ENCODE measurements around the gene ZNF547.

Gene ZNF547

DNA sequence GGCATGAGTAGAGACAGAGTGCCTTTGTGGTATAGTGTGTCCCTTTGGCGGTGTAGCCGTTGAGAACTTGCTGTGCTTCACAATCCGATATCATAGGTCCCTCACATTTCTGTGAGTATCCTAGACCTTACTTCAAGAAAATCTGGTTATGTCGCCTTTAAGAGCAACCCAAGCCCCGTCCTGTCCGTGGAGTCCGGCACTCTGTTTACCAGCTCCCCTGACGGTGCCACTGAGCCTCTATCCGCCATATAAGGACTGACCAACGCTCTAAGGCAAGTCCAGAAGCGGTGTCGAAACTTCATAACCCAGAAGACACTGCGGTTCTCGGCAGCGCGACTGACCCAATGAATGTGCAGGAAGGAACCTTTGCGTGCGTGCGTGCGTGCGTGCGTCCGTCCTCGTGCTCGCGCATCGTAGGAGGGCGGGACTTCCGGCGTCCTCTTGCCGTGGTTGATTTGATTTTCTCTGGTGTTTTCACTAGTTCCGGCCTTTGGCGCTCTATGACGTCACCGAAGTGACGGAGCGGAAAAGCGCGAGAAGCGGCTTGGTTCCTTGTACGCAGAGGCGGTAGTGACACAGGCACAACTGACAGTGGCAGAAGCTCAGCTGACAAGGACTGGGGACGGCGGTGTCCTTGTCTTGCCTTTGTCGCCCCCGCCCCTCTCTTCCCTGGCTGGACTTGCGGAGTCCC, at the start of gene ZNF547, which contains the start of gene TRAPPC2B:
TSS of gene ZNF547 (plus strand) at position 555 of the 691 bp plus-strand sequence. CDS start 5,005 bp downstream, outside the sequence.
TSS of gene TRAPPC2B (plus strand) at position 555 of the 691 bp plus-strand sequence. CDS start 1,283 bp downstream, outside the sequence.
- peak; percentile 98 for DNase-seq (ENCODE audit: low spot score)

DNA sequence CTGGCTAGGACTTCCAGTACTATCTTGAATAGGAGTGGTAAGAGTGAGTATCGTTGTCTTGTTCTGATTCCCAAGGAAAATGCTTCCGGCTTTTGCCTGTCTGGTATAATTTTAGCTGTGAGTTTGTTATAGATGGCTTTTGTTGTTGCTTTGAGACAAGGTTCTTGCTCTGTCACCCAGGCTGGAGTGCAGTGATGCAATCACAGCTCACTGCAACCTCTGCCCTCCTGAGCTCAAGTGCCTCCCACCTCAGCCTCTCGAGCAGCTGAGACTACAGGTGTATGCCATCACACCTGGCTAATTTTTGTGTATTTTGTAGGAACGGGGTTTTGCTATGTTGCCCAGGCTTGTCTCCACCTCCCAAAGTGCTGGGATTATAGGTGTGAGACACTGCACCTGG, 49.2 kb upstream of the ZNF547 start:
- DNase-seq (ENCODE audit: low spot score) = no peak

DNA sequence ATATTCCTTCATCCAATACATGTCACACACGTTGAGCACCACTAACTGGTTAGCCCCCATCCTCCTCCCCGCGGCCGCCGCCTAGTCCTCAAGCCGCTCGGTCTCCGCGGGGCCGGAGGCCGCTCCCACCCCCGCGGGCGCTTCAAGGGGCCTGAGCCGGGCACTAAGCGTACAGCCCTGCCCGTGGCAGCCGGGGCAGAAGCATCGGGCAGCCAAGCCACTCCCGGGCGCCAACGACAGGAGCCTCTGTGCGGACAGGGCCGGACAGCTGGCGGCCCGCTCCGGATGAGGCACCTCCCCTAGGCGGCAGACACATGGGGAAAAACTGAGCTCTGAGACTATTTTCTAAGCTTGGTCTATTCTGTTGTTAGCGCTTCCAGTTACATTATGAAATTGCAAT, 45.8 kb upstream of the ZNF547 start:
- no peak for DNase-seq (ENCODE audit: low spot score)

GRCh38 chr19:57319869-57320179, 43.5 kb upstream of the ZNF547 start:
- DNase-seq (ENCODE audit: low spot score) = no peak

DNA sequence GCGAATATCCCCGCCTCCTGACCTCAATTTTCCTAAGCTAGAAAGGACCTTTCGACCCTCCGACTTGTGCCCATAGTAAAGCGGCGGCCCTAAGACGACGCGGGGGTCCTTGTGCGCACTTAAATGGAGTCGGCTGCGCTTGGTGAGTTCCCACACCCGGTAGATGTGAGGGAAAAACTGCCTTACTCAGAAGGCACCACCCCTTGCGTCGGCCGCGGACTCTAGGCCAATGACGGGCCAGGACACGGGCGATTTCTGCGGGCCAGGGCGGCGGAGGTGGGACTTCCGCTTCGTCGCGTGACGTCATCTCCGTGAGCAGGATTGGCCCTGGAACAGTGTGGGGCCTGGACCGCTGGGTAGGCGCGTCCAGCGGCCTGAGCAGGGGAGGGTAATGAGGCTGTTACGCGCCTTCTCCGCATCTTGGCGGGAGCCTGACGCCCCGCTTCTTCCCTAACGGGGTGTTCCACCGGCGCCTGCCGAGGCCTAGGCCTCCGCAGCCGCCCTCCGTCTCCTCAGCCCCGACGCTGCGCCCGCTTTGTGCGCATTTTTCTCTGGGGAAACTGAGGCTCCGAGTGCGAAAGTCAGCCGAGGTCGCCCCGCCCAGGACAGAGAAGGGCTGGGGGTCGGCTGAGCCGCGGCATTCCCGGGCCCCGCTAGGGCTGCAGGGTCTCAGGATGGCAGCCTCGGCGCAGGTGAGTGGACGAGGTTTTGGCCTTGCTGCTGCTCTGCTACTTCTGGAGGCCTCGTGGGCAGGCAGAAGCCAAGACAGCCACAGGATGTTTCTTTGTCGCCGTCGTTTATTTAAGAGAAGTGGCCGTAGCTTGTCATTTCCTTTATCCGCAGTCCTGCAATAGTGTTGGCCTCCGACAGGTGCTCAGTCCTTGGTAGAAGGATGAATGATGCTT, 42.9 kb upstream of the ZNF547 start, which contains the start of gene ZNF543:
TSS of gene ZNF543 (plus strand) at position 293 of the 905 bp plus-strand sequence. CDS start at position 675, 382 bp downstream.
- peak; percentile 95 for DNase-seq (ENCODE audit: low spot score)

DNA sequence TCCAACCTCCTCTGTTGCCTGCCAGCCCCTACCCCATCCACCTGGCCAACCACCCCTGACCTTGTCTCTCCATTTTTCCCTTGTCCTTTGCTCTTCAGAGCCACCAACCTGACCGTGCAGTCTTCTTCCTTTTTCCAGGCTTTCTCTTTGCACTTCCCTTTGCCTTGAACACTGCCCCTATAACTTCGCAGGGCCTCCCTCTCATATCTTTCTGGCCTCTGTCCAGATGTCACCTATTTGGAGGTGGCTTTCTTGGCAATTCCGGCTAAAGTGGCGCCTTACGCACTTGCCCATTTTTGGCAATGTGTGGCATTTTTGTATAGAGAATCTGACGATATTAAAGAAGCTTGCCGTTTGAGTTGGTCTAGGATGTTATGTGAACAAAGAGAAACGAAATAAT, 42.2 kb upstream of the ZNF547 start:
- no peak for DNase-seq (ENCODE audit: low spot score)

DNA sequence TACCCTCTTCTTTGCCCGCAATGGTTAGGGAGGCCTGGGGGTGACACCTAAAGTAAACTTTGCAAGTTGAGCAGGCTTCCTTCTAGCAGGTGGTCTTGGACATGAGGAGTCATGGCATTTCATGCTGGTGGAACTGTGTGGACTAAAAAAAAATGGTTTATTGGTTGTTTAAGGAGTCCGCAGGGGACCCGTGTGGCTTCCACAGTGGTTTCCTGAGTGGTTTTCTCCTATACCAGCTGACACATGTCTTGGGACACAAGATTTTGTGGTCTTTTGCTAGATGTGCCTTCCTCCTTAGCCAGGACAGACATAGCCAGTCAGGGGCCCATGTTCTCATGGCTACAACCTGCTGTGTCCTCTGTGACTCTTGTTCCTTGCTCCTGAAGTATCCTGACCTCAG, 41.6 kb upstream of the ZNF547 start:
- no peak for DNase-seq (ENCODE audit: low spot score)

DNA sequence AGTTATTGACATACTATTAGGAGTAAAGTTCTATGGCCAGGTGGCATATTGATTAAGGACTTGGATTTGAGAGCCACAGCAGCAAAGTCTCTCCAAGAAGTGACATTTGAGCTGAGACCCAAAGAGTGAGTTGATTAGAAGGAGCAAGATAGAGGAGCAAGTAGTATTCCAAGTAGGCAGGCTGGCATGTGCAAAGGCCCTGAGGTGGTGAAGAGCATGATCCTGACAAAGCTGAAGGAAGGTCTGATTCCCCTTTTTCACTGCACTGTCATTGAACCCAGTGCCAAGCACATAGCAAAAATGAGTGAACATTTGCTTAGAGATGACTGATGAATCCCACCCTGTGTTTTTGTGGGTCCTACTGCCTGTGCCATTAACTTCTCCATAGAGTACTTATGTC, 38.4 kb upstream of the ZNF547 start:
- no peak for DNase-seq (ENCODE audit: low spot score)

DNA sequence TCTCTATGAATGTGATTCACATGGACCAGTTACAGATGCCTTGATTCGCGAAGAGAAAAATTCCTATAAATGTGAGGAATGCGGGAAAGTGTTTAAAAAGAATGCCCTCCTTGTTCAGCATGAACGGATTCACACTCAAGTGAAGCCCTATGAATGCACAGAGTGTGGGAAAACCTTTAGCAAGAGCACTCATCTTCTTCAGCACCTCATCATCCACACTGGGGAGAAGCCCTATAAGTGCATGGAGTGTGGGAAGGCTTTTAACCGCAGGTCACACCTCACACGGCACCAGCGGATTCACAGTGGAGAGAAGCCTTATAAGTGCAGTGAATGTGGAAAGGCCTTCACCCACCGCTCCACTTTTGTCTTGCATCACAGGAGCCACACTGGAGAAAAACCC, 35.4 kb upstream of the ZNF547 start:
- DNase-seq (ENCODE audit: low spot score) = no peak

DNA sequence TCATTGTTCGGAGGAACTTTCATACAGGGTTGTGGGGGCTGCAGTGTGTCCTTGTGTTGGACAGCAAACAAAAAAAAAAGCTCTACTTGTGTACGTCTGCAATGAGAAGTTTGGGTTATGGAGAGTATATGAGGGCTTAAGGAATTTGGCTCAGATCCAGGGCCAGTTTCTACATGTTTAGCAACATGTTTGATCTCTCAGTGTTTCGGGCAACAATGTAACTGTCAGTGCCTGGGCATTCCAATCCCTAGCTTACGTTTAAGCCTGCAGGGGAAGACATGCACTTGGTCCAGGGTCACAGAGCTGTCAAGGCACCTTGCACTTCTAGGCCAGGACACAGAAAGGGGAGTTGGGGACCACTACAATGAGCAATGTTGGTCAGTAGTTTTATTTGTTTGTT, 29.2 kb upstream of the ZNF547 start:
- no peak for DNase-seq (ENCODE audit: low spot score)

DNA sequence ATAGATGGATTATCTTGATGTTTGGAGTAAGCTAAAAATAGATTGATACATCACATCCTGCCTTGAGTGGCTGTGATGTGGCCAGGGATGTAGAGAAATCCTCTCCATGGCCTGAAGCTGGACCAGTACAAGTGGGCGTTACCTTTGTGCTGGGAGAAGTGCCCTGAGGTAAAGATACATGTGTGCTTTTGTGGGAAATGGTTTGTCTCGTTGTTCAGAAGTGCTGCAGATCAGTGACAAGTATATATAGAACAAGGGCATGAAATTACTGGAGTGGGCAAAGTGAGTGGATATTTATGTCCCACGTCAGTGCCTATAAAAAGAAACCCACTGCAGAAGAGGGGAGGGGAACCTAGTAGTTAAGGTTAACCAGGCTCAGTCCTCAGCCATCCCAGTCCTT, 24.5 kb upstream of the ZNF547 start:
- no peak for DNase-seq (ENCODE audit: low spot score)

- no peak for DNase-seq (ENCODE audit: low spot score)
Measured at GRCh38 chr19:57342582-57342981, 20.8 kb upstream of the ZNF547 start.

DNA sequence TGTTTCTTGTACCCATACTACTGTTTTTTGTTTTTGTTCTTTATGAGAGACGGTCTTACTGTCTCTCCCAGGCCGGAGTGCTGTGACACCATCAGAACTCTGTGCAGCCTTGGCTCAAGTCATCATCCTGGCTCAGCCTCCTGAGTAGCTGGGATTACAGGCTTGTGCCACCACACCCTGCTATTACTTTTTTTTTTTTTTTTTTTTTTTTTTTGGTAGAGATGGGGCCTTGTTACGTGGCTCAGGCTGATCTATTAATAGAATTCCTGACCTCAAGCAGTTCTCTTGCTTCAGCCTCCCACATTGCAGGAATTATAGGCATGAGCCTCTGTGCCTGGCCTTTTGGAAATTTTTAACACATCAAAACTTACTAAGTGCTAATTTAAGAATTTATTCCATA, 15.2 kb upstream of the ZNF547 start:
- no peak for DNase-seq (ENCODE audit: low spot score)

DNA sequence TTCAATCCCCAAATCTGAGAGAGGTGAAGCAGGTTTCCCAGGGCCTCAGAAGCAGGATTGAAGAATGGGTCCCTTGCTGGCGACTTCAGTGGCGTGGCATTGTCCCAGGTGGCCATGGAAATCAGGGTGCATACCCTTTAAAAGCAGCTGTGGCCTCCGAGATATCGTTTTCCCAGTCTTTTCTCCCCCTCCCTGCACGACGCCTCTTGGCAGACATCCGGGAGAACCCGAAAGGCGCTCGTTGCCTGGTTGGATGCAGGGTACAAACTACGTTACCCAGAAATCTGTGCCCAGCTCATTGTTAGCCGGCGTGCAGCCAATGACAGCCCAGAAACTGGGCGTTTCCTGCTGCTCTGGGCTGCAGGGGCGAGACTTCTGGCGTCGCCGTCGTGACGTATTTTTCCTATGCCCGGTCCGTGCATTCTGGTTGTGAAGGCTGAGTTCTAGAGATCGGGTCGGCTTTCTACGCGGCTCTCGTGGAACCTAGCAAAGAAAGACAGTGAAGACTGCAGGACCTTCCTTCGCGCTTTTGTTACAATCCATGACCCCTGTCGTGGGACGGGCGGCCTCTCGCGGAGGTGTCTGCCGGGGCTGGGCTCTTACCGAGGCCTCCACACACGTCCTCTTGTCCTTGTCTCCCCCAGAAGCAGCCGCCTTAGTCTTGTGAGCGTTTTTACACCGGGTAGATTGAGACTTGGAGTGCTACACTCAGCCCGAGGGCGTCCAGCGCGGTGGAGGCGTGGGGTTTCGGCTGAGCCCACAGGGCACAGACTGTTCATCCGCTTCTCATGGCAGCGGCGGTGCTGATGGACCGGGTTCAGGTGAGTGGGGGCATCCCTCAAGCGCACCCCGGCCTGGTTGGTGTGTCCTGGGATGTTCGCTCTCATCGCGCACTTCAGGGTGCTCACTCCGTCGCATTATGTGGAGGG, 12.2 kb upstream of the ZNF547 start, which contains the start of gene ZNF304:
TSS of gene ZNF304 (plus strand) at position 395 of the 929 bp plus-strand sequence. CDS start at position 789, 394 bp downstream.
- DNase-seq (ENCODE audit: low spot score) = peak; percentile 91

DNA sequence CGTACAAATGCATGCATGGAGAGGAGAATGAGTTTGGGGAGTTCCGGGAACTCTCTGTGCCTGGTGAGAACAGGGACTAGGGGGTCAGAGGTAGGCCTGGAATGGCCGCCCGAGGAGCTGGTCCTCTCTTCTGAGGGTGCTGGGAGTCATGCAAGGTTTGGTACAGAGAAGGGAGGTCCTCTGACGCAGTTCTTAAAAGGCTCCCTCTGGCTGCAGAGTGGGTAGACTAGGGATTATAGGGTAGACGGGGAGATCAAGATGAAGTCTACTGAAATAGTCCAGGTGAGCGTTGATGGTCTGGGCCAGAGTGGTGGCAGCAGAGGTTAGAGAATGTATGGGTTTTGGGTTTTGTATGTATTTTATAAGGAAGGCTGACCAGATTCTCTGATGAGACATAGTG, 11.5 kb upstream of the ZNF547 start:
- DNase-seq (ENCODE audit: low spot score) = no peak

DNA sequence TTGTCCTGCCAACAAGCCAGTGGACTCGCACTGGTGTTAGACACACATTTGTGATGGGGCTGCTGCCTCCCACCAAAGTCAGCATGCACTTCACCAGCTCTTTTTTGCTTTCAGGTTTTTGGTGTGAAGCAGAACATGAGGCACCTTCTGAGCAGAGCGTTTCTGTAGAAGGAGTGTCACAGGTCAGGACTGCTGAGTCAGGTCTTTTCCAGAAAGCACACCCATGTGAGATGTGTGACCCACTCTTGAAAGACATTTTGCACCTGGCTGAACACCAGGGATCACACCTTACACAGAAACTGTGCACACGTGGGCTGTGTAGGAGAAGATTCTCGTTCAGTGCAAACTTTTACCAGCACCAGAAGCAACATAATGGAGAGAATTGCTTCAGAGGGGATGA, 7.4 kb upstream of the ZNF547 start:
- DNase-seq (ENCODE audit: low spot score) = no peak

DNA sequence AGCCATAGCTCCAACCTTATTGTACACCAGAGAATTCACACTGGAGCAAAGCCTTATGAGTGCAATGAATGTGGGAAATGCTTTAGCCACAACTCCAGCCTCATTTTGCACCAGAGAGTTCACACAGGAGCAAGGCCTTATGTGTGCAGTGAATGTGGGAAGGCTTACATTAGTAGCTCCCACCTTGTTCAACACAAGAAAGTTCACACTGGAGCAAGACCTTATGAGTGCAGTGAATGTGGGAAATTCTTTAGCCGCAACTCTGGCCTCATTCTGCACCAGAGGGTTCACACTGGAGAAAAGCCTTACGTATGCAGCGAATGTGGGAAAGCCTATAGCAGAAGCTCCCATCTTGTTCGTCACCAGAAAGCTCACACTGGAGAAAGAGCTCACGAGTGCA, 5.9 kb upstream of the ZNF547 start:
- no peak for DNase-seq (ENCODE audit: low spot score)

GRCh38 chr19:57359300-57359699, 4.1 kb upstream of the ZNF547 start:
- no peak for DNase-seq (ENCODE audit: low spot score)

DNA sequence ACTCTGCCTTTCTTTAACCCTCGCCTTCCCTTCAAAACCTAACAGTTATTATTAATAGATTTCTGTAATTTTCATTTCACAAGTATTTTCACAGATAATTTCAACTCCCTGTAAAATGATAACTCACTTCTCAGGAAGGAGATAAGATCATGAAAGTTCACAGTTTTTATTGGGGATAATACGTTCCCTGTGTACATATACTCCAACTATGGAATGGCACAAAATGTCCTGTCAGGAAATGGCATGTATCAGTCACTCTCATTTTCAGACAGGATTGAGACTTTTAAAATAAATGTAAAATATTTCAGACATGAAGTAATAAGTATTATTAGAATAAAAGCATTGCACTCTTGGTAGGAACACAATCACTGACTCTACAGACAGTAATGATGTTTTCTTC, 932 bp upstream of the ZNF547 start:
- no peak for DNase-seq (ENCODE audit: low spot score)

DNA sequence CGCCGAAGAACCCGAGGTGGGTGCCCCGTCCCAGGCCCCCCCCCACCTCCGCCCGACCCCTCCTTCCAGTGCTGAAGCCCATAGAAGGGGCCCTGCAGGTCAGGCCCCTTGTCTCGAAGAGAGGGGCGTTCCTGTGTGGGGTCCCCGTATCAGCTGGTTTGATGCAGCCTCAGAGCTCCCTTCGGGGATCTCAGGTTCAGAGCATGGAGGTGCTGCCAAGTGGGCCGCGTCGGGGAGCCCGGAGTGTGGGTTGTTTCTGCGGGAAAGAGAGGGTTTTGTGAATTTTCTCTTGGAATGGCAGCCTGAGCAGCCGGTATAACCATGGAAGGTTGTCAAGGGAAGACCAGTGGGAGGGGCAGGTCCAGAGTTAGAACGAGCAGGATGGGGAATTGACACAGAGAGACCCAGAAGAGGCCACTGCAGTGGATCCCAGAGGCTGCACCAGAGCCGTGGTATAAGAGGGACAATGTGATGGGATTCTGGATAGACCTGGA, 384 bp downstream of the ZNF547 start:
- no peak for DNase-seq (ENCODE audit: low spot score)

GRCh38 chr19:57366776-57367175, 3.4 kb downstream of the ZNF547 start:
- no peak for DNase-seq (ENCODE audit: low spot score)

DNA sequence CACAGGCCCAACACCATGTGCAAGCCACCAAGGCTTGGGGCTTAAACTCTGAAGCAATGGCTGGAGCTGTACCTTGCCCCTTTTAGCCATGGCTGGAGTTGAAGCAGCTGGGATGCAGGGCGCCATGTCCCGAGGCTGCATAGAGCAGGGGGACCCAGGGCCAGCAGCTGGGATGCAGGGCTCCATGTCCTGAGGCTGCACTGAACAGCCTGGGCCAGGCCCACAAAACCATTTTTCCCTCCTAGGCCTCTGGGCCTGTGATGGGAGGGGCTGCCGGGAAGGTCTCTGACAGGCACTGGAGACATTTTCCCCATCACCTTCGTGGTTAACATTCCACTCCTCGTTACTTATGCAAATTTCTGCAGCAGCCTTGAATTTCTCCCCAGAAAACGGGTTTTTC, 10.8 kb downstream of the ZNF547 start:
- no peak for DNase-seq (ENCODE audit: low spot score)

All from activated CD4-positive, alpha-beta T cell treated with anti-CD3 and anti-CD28 coated beads, Interleukin-2, Interleukin-4, amounts not matched to agents 100 ng/mL and 50 ng/mL, durations not matched to agents 16 hours and 8 hours (primary cell).